Measurements from ENCODE around the gene DPYD.

DNA sequence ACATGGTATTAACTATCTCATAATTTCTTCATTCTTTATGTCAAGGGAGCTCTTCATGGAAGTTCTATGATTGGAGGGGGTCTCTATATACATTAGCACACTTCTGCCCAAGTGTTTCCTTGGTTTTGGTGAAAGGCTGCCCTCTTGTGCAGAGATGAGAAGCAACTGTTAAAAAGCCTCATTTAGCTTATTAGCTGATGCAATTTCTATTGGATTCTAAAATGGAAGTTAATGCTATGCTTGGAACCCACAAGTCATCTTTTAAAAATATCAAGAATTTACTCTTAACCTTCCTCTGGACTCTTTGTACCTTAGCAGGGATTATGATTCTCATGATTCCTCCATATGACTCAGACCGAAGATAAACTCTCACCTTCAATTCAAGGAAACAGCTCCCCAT is 870.3 kb downstream of the DPYD start:
- TF ChIP-seq, protein P1, sequence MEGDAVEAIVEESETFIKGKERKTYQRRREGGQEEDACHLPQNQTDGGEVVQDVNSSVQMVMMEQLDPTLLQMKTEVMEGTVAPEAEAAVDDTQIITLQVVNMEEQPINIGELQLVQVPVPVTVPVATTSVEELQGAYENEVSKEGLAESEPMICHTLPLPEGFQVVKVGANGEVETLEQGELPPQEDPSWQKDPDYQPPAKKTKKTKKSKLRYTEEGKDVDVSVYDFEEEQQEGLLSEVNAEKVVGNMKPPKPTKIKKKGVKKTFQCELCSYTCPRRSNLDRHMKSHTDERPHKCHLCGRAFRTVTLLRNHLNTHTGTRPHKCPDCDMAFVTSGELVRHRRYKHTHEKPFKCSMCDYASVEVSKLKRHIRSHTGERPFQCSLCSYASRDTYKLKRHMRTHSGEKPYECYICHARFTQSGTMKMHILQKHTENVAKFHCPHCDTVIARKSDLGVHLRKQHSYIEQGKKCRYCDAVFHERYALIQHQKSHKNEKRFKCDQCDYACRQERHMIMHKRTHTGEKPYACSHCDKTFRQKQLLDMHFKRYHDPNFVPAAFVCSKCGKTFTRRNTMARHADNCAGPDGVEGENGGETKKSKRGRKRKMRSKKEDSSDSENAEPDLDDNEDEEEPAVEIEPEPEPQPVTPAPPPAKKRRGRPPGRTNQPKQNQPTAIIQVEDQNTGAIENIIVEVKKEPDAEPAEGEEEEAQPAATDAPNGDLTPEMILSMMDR (IDR thresholded peaks at IDR 0.05) = peak in 1 of 12 donors; percentile 30
- TF ChIP-seq POLR2A (IDR thresholded peaks at IDR 0.05) = no peak
